Thoracic aorta (tissue), 2 donors: ENCODE results near the gene PRKCB. TPM values are rescaled to one million over a fixed set of nuclear protein-coding genes. Genes with fewer than 3 reads are reported as not detected.
A peak's percentile ranks its signal among the peaks of the same experiment; 100 is the strongest.

Experiments used
- ATAC-seq: fragments of 150-250 bp; one replicate; pipeline ENCODE4 v1.8.0; 2017; ENCODE audit warnings: low read depth; ENCODE audit not compliant: insufficient number of reproducible peaks, low FRiP score
- DNase-seq: peaks from one replicate; pipeline ENCODE4 v3.0.0-alpha.2; 2020; ENCODE audit warnings: low spot score
- H3K27ac ChIP-seq, 2 donors: fragments of 200-600 bp; sonication (generic); 1 replicate in 1 of 2; 2 replicates in 1 of 2; pipeline ENCODE4 v1.5.1; 2016; ENCODE audit warnings: mild to moderate bottlenecking in 2 of 2, moderate library complexity in 2 of 2
- H3K27me3 ChIP-seq: fragments of 200-600 bp; sonication (generic); replicated peaks from 2 replicates; pipeline ENCODE4 v1.6.0; 2016; ENCODE audit warnings: mild to moderate bottlenecking; ENCODE audit not compliant: insufficient read depth
- H3K36me3 ChIP-seq: fragments of 200-600 bp; sonication (generic); one replicate; pipeline ENCODE4 v1.5.1; 2016
- H3K4me1 ChIP-seq, 2 donors: fragments of 200-600 bp; sonication (generic); 1 replicate in 1 of 2; 2 replicates in 1 of 2; pipeline versions ENCODE4 v1.5.1 to v1.6.0; 2016; ENCODE audit warnings: low read depth in 2 of 2, mild to moderate bottlenecking in 1 of 2; ENCODE audit not compliant: control insufficient read depth in 1 of 2
- H3K4me3 ChIP-seq: fragments of 200-600 bp; sonication (generic); 2 replicates; pipeline ENCODE4 v1.5.1; 2016; ENCODE audit warnings: mild to moderate bottlenecking
- H3K9me3 ChIP-seq: fragments of 200-600 bp; sonication (generic); 2 replicates; pipeline ENCODE4 v1.5.1; 2016
- total RNA-seq, 2 donors: library from RNA; depleted of rRNA; stranded (reverse); fragments of >200 nt; gene quantifications; one replicate each; pipeline versions ENCODE4 v1.1.0 to v1.2.3, GENCODE V29; 2016
- TF ChIP-seq, protein P1 (sequence below): fragments of 200-600 bp; sonication (generic); IDR thresholded peaks from one replicate; pipeline ENCODE4 v1.5.1; 2019; ENCODE audit warnings: antibody characterized with exemption

Gene PRKCB
- total RNA-seq, result 1 to 10 TPM; 3.4 to 7.5 TPM

GRCh38 chr16:23835390-23836077 lies at the start of gene PRKCB:
Gene PRKCB, plus strand, starts transcription at chr16:23835983.
- ATAC-seq, result no peak
- Histone ChIP-seq H3K27me3 (no peaks in the 10 kb centered on the region), H3K27ac (no peak within 1 kb of the TSS), H3K9me3 (no peaks in the 10 kb centered on the region), H3K36me3 (no peaks in the 10 kb centered on the region), H3K4me1 (no peaks in the 10 kb centered on the region), H3K4me3 (peak within 1 kb of the TSS; percentile 66)
- TF ChIP-seq, protein P1, sequence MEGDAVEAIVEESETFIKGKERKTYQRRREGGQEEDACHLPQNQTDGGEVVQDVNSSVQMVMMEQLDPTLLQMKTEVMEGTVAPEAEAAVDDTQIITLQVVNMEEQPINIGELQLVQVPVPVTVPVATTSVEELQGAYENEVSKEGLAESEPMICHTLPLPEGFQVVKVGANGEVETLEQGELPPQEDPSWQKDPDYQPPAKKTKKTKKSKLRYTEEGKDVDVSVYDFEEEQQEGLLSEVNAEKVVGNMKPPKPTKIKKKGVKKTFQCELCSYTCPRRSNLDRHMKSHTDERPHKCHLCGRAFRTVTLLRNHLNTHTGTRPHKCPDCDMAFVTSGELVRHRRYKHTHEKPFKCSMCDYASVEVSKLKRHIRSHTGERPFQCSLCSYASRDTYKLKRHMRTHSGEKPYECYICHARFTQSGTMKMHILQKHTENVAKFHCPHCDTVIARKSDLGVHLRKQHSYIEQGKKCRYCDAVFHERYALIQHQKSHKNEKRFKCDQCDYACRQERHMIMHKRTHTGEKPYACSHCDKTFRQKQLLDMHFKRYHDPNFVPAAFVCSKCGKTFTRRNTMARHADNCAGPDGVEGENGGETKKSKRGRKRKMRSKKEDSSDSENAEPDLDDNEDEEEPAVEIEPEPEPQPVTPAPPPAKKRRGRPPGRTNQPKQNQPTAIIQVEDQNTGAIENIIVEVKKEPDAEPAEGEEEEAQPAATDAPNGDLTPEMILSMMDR, result no peak
- DNase-seq, result no peak

DNA sequence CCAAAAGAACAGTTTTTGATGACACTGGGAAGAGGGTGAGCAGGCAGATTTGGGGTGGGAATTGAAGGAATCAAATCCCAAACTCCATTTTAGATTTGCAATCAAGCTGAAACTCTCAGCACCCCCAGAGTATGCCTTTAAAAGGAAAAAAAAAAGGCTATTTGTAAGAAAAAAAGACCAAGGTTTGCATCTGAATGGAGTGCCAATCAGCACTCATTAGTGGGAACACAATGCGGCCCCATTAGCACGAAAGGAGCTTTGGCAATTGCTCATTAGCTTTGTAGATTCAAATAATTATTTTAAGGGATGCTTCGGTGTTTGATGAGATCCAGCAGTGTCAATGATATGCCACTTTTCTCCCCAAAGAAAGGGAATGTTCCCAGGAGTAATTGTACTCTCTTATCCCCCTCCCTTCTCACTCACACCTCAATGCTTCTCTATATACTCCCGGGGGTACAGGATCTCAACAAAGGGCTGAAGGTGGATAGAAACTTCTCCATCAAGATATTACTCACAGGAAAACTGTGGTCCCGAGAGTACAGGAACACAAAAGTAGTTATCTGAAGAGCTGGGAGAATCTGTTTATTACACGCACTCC lies 48.7 kb upstream of the PRKCB start:
- Histone ChIP-seq H3K36me3 (no peaks in the 10 kb centered on the region), H3K27ac (no peak overlapping the region), H3K27me3 (no peaks in the 10 kb centered on the region), H3K4me1 (no peaks in the 10 kb centered on the region), H3K9me3 (no peaks in the 10 kb centered on the region), H3K4me3 (no peak overlapping the region)
- TF ChIP-seq, protein P1, result no peak
- ATAC-seq (no peak), DNase-seq (no peak)

GRCh38 chr16:23788685-23789084 lies 47.1 kb upstream of the PRKCB start:
- Histone ChIP-seq H3K36me3 (no peaks in the 10 kb centered on the region), H3K9me3 (no peaks in the 10 kb centered on the region), H3K27ac (no peak overlapping the region), H3K4me3 (no peak overlapping the region), H3K27me3 (no peaks in the 10 kb centered on the region), H3K4me1 (no peaks in the 10 kb centered on the region)
- ATAC-seq (no peak), DNase-seq (no peak)
- TF ChIP-seq, protein P1, result no peak

DNA sequence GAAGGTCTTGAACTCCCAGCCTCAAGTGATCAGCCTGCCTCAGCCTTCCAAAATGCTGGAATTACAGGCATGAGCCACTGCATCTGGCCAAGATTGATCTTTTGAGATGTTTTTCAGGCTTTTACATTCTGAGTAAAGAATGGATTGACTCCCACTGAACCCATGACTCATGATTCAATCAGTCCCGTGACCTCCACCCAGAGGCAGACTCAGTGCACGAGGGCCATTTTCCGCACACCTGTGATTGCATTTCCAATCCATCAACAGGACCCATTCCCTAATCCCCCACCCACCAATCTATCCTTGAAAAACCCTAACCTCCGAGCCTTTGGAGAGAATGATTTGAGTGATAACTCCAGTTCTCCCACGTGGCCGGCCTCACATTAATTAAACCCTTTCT lies 40.4 kb upstream of the PRKCB start:
- Histone ChIP-seq H3K27ac (no peak overlapping the region), H3K4me1 (no peaks in the 10 kb centered on the region), H3K4me3 (no peak overlapping the region), H3K9me3 (no peaks in the 10 kb centered on the region), H3K36me3 (no peaks in the 10 kb centered on the region), H3K27me3 (no peaks in the 10 kb centered on the region)
- ATAC-seq (no peak), DNase-seq (no peak)
- TF ChIP-seq, protein P1, result no peak

DNA sequence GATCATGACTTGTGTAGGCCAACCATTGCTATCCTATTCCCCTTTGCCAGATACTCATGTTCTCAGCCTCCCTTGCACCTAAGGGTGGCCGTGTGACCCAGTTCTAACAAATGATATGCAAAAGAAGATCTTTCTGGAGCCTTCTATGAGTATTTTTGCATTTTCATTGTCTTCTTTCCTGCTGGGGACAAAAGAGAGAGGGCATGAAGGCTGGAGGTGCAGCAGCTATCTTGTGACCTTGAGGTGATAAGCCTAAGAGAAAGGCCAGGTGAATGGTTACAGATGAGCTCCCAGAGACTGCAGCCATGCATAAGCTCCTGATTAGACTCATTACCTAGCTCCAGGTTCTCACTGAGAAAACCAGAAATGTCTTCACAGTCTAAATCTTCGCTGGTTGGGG lies 38.8 kb upstream of the PRKCB start:
- Histone ChIP-seq H3K36me3 (no peaks in the 10 kb centered on the region), H3K4me3 (no peak overlapping the region), H3K27ac (no peak overlapping the region), H3K27me3 (no peaks in the 10 kb centered on the region), H3K9me3 (no peaks in the 10 kb centered on the region), H3K4me1 (no peaks in the 10 kb centered on the region)
- ATAC-seq, result no peak
- no peak for DNase-seq
- TF ChIP-seq, protein P1, result no peak
